Measurements from ENCODE around the gene AFG1L.
"Not testable (repeated sequence)": the region's sequence is repeated elsewhere in the genome, so short reads cannot be mapped to it uniquely, and the experiment has no call there.

AFG1L gene

DNA sequence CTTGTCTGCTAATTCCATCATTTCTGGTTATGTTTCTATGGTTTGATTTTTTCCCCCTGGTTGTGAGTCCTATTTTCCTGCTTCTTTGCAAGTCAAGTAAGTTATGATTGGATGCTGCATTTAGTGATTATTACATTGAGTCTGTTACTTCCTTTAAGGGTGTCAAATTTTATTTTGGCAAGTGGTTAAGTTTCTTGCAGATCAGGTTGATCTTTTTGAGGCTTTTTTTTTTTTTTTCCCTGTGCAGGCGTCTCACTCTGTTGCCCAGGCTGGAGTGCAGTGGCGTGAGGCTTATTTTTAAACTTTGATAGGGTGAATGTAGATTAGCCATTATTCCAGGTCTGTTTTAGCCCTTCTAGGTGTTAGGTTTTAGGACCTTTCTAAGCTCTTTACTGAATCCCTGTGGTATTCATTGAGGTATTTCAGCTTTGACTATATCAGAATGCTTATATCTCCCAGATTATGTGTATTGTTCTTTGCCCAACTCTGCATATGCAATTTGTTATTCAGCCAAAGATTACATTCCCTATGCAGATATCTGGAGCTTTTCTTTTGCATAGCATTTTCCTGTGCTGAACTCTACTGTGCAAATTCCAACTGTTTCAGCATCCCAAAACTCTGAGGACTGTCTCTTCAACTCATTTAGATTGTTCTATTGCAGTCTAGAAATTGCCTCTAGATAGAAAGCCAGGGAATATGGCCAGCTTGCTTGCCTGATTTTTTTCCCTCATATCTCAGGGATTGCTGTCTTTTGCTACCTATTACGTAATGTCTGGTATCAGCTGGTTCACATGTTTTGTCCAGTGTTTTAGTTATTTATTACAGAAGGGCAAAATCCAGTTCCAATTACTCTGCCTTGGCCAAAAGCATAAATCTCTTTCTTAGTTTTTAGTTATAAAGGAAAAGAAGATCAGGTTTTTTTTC is 113.3 kb downstream of the AFG1L start:
- DNase-seq (ENCODE audit: insufficient read length, low spot score): no peak
- no peak for FAIRE-seq

GRCh38 chr6:108408861-108409260 is 114.0 kb downstream of the AFG1L start:
- FAIRE-seq: no peak

GRCh38 chr6:108416047-108416833 is 121.4 kb downstream of the AFG1L start:
- not testable (repeated sequence) for FAIRE-seq; DNase-seq (ENCODE audit: insufficient read length, low spot score)

More at GRCh38 chr6:108408861-108409260, 114.0 kb downstream of the AFG1L start:
- no peak for DNase-seq (ENCODE audit: insufficient read length, low spot score)

- FAIRE-seq (no peak), DNase-seq (ENCODE audit: insufficient read length, low spot score) (no peak)
These were observed 122.2 kb downstream of the AFG1L start for GRCh38 chr6:108417027-108417426.

GRCh38 chr6:108419474-108419873 is 124.6 kb downstream of the AFG1L start:
- DNase-seq (ENCODE audit: insufficient read length, low spot score): no peak
- FAIRE-seq: no peak

GRCh38 chr6:108419934-108420609 is 125.2 kb downstream of the AFG1L start:
- DNase-seq (ENCODE audit: insufficient read length, low spot score): no peak

DNA sequence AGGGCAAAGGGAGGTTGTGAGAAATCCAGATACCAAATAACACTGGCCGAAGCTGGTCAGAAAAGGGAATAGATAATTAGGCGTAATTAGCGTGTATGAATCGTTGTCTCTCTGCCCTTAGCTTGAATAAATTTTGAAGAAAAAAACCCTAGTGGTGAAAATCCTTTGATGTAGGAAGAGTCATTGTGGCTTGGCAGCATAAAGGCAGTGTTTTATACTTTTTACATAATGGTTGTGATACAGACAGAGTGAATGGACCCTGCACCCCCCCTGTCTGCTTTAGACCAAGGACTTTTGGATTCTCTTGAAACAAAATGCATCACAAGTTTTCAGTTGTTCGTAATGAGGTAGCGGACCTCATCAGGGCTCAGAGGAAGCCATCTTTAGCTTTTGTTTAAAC is 126.5 kb downstream of the AFG1L start:
- FAIRE-seq: no peak
- DNase-seq (ENCODE audit: insufficient read length, low spot score): no peak

More at GRCh38 chr6:108419934-108420609, 125.2 kb downstream of the AFG1L start:
- no peak for FAIRE-seq

GRCh38 chr6:108423982-108424705 is 129.3 kb downstream of the AFG1L start:
- DNase-seq (ENCODE audit: insufficient read length, low spot score): no peak

DNA sequence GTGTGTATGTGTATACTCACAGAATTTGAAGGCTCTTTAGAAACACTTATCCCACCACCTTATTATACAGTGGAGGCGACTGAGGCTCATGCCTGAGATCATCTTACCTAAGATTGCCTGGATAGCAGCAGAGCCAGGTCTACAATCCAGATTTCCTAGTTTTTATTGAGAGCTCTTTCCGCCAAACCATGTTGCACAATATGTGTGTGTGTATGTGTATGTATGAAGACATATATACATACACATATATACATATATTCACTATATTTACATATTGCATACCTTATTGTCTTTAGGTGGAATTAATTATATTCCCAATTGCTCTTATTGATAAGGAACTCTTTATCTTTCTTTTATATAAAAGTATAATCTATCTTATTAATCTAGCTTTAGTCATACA is 130.6 kb downstream of the AFG1L start:
- FAIRE-seq (no peak), DNase-seq (ENCODE audit: insufficient read length, low spot score) (no peak)

More at GRCh38 chr6:108423982-108424705, 129.3 kb downstream of the AFG1L start:
- FAIRE-seq: no peak

- FAIRE-seq (no peak), DNase-seq (ENCODE audit: insufficient read length, low spot score) (no peak)
These were observed 137.3 kb downstream of the AFG1L start for GRCh38 chr6:108432143-108432542.

- FAIRE-seq (no peak), DNase-seq (ENCODE audit: insufficient read length, low spot score) (no peak)
These were observed 137.9 kb downstream of the AFG1L start for GRCh38 chr6:108432792-108433191.

DNA sequence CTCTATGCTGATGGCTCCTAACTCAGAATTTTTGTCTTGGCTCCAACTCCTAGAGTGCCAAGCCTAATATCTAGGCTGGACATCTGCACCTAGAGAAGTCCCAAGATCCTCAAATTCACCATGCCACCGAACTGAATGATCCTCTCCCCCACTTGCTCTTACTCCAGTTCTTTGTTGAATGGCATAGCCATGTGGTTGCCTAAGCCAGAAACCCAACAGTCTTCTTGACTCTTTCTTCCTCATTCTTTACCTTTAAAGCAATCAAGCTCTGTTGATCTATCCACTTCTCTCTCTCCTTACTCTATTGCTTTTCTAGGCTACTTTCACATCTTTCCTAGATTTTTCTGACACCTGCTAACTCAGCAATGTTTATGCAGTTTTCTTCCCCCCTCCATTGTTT is 139.4 kb downstream of the AFG1L start:
- no peak for FAIRE-seq
- DNase-seq (ENCODE audit: insufficient read length, low spot score): no peak

- DNase-seq (ENCODE audit: insufficient read length, low spot score) (no peak), FAIRE-seq (no peak)
These were observed 140.5 kb downstream of the AFG1L start for GRCh38 chr6:108435391-108435790.

GRCh38 chr6:108436771-108437170 is 141.9 kb downstream of the AFG1L start:
- FAIRE-seq: no peak

GRCh38 chr6:108437821-108438220 is 143.0 kb downstream of the AFG1L start:
- FAIRE-seq (no peak), DNase-seq (ENCODE audit: insufficient read length, low spot score) (no peak)

More at GRCh38 chr6:108436771-108437170, 141.9 kb downstream of the AFG1L start:
- DNase-seq (ENCODE audit: insufficient read length, low spot score): no peak

- no peak for FAIRE-seq
- DNase-seq (ENCODE audit: insufficient read length, low spot score): no peak
These were observed 144.1 kb downstream of the AFG1L start for GRCh38 chr6:108438918-108439317.

- FAIRE-seq: no peak
- DNase-seq (ENCODE audit: insufficient read length, low spot score): no peak
These were observed 146.3 kb downstream of the AFG1L start for GRCh38 chr6:108441141-108441540.

DNA sequence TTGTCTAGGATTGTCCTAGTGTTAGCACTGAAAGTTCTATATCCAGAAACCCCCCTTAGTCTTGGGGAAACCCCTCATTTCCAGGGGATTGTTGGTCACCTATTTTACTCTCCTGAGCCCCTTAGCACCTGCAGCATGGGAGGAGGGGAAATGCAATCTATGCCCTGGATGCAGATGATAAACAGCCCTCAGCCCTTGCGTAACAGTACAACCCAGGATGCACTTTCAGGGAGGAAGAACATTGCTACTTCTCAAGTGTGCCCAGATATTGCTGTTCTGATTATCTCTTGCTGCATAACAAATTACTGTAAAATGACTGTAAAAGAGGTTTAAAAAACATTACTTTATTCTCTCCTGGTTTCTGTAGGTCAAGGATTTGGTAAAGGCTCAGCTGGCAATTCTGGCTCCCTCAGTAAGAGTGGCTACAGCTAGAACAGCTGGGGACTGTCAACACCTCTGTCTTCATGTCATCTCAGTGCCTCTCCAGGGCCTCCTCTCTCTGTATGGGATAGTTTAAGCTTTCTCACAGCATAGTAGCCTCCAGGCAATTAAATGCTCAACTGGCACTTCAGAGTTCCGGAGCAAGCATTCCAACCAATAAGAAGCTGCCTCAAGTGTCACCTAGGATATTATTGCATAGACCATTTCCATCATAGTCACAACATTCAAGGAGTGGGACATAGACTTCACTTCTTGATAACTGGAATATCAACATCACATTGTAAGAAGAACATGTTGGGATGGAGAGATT is 148.1 kb downstream of the AFG1L start:
- DNase-seq (ENCODE audit: insufficient read length, low spot score) (no peak), FAIRE-seq (no peak)

DNA sequence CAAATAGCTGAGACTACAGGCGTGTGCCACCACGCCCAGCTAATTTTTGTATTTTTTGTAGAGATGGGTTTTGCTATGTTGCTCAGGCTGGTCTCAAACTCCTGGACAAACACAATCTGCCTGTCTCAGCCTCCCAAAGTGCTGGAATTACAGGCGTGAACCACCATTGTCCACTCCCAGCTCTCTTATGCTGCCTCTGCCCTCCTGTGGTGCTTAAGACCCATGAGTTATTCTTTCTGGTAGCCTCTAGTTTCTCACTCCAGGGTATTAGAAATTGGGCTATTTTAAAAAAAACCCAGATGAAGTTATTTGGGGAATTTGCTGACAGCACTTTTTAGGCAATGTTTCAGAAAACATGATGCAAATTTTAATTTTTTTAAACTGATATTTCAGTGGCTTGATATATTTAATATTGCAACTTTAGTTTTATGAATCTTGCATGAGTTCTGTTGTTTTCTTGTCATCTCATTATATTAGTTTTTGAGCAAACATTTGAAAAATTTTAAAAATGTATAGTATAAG is 151.8 kb downstream of the AFG1L start:
- FAIRE-seq: no peak
- no peak for DNase-seq (ENCODE audit: insufficient read length, low spot score)
